Activated naive CD4-positive, alpha-beta T cell treated with anti-CD3 and anti-CD28 coated beads, Interleukin-2, amount 50 U/mL, for 24 hours (primary cell): ENCODE measurements around the gene CGB1.
A peak's percentile ranks its signal among the peaks of the same experiment; 100 is the strongest.
"Not testable (repeated sequence)": the region's sequence is repeated elsewhere in the genome, so short reads cannot be mapped to it uniquely, and the experiment has no call there.

ENCODE experiments used
- H3K27ac Mint-ChIP-seq: one replicate; pipeline ENCODE4 v1.8.0; 2021; ENCODE audit warnings: mild to moderate bottlenecking, mixed read lengths
- H3K27me3 Mint-ChIP-seq: one replicate; pipeline ENCODE4 v1.8.0; 2021; ENCODE audit warnings: mixed read lengths
- H3K36me3 Mint-ChIP-seq: one replicate; pipeline ENCODE4 v1.8.0; 2021; ENCODE audit warnings: mixed read lengths
- H3K4me1 Mint-ChIP-seq: one replicate; pipeline ENCODE4 v1.8.0; 2021; ENCODE audit warnings: mixed read lengths
- H3K4me3 Mint-ChIP-seq: one replicate; pipeline ENCODE4 v1.8.0; 2021; ENCODE audit warnings: mild to moderate bottlenecking, mixed read lengths
- H3K9me3 Mint-ChIP-seq: one replicate; pipeline ENCODE4 v1.8.0; 2021; ENCODE audit warnings: mixed read lengths

Gene CGB1

DNA sequence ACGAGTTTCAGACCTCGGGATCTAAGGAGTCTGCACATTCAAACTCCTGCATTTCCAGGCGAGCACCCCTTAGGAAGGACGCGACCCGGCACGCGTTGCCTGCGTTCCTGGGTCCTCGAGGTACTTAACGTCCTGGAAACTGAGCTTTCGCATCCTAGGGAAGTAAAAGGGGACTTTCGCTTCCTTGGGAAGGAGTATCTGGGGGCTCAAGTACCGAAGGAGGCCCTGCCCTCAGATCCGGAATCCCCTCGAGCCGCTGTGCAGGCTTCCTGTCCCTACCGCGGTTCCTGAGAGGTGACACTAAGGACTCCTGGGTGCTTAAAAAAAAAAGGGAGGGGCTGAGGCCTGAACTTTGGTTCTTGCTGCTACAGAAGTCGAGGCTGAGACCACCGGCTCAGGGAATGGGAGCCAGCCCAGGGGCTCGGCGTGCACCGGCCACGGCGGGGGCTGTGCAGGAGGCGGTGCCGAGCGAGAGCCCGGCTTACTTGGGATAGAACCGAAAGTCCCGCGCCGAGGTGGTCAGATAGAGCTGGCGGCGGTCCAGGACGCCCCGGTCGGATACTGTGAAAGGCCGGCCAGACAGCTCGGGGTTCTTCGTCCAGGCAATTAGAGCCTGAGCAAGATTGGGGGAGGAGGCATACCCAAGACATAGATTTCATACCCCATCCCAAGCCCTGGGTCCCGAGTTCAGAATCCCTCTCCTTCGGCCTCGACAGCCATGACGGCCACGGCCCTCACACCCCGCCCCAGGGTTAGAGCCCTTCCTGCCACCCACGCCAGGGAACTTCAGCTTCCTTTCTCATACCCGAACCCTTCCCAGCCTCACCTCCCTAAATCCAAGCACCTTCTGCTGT is 18.1 kb downstream of the CGB1 start:
- not testable (repeated sequence) for H3K27me3 Mint-ChIP-seq, H3K9me3 Mint-ChIP-seq

DNA sequence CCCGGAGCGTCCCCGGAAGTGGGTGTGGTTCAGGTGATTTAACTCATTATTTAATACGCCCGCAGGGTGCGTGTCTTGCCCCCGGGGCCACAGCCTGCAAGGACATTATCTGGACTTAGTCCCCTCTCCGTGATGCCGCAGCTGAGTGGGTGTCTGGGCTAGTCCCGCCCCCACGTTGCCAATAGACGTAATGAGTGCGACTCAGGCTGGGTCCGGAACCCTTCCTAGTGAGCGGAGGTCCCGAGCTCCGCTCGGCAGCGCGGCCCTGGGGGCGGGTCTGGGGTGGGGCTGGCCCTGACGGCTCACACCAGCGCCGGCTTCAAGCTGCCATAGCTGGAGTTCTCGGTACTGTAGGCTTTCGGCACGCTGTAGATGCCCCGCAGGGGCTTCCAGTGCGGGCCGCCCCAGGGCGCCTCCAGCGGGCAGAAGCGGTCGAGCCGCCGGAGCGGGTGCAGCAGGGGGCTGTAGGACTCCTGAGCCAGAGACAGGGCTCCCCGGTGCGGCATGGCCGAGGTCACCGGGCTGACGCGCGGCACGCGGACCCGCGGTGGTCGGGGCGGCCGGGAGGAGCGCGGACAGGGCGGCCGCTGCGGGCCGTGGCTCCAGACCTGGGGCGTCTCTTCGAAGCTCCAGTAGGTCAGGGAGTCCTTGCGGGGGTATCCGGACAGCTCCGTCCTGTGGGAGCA is 18.9 kb downstream of the CGB1 start:
- Mint-ChIP-seq H3K9me3 (no peaks in the 10 kb centered on the region), H3K27ac (no peak overlapping the region), H3K36me3 (peaks cover 4% of the 10 kb centered on the region), H3K4me1 (peaks cover 12% of the 10 kb centered on the region), H3K4me3 (peak overlapping the region; percentile 85), H3K27me3 (no peaks in the 10 kb centered on the region)

More for the DNA sequence above, 18.1 kb downstream of the CGB1 start:
- not testable (repeated sequence) for H3K36me3 Mint-ChIP-seq
- Mint-ChIP-seq H3K4me3 (peak overlapping the region; percentile 85), H3K27ac (peak overlapping the region; percentile 71), H3K4me1 (peaks cover 12% of the 10 kb centered on the region)

DNA sequence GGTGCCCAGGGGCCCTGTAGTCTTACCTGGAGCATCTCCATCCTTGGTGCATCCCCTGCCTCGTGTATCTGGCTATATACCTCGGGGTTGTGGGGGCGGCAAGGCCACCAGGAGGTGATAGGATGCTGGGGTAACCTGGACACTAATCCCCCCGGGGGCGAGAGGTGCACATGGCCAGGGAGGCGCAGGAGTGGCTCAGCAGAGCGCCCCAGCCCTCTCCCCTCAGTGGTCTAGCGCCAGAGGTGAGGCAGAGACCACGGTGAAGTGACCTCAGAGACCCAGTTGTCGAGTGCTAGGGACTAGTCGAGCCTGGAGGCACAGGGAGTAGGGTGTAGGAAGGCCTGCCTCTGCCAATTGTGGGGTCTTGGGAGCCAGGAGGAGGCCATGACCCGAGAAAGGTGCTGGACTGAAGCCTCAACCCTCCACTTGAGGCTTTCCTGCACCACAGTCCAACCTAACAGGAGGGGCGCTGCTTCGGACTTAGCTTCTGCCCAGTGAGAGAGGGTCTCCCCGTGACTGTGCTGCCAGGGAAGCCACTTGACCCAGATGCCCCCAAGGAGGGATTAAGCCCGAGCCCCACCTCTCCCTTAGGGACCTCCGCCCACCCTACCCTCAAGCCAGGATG is 19.5 kb downstream of the CGB1 start, which contains the start of gene LHB:
Gene LHB, minus strand, starts transcription at position 51 of the 625 bp plus-strand sequence. Its CDS starts 10 bp downstream, at position 41.
- Mint-ChIP-seq H3K4me3 (peak within 1 kb of the TSS; percentile 51), H3K9me3 (no peaks in the 10 kb centered on the region), H3K4me1 (peaks cover 12% of the 10 kb centered on the region), H3K27me3 (no peaks in the 10 kb centered on the region), H3K36me3 (peaks cover 4% of the 10 kb centered on the region), H3K27ac (no peak within 1 kb of the TSS)

DNA sequence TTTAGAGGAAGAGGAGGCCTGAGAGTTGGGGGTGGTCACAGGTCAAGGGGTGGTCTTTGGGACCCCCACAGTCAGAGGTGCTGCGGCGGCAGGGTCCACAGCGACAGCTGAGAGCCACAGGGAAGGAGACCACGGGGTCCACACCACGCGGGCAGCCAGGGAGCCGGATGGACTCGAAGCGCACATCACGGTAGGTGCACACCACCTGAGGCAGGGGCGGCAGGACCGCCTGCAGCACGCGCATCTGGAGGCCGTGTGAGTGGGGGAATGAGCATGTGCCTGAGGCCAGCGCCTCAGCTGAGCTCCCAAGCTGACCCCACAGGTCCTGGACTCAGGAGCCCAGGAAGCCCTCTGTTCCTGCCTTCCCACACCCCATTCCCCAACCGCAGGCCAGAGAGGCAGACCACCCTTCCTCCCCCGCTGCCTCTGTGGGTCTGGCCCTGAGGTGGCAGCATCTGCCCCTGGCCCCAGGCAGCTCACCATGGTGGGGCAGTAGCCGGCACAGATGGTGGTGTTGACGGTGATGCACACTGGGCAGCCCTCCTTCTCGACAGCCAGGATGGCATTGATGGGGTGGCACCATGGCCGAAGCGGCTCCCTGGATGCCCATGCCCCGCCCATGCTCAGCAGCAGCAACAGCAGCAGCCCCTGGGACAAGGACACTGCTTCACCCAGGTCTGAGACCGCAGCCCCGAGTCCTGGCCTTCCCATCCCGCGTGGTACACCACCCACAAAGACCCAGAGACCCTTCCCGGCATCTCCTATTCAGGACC is 20.4 kb downstream of the CGB1 start:
- Mint-ChIP-seq H3K27ac (no peak overlapping the region), H3K27me3 (no peaks in the 10 kb centered on the region), H3K4me3 (no peak overlapping the region), H3K4me1 (peaks cover 11% of the 10 kb centered on the region), H3K9me3 (no peaks in the 10 kb centered on the region), H3K36me3 (peaks cover 4% of the 10 kb centered on the region)

DNA sequence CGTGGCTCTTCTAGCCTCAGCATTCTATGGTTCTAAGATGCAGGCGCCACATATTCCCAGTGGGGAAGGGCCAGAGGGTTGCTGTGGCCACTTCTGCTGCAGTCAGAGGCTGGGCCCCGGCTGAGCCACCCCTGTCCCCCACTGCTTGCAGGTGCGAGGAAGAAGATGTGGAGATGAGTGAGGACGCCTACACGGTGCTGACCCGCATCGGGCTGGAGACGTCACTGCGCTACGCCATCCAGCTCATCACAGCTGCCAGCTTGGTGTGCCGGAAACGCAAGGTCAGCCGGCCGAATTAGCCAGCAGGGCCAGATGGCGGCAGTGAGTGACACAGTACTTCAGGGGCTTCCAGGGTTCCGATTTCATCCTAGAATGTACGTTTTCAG is 21.8 kb downstream of the CGB1 start:
- no peak overlapping the region for H3K4me3 Mint-ChIP-seq
- H3K36me3 Mint-ChIP-seq: peaks cover 6% of the 10 kb centered on the region
- no peaks in the 10 kb centered on the region for H3K9me3 Mint-ChIP-seq
- no peaks in the 10 kb centered on the region for H3K27me3 Mint-ChIP-seq
- H3K27ac Mint-ChIP-seq: no peak overlapping the region
- peaks cover 6% of the 10 kb centered on the region for H3K4me1 Mint-ChIP-seq

DNA sequence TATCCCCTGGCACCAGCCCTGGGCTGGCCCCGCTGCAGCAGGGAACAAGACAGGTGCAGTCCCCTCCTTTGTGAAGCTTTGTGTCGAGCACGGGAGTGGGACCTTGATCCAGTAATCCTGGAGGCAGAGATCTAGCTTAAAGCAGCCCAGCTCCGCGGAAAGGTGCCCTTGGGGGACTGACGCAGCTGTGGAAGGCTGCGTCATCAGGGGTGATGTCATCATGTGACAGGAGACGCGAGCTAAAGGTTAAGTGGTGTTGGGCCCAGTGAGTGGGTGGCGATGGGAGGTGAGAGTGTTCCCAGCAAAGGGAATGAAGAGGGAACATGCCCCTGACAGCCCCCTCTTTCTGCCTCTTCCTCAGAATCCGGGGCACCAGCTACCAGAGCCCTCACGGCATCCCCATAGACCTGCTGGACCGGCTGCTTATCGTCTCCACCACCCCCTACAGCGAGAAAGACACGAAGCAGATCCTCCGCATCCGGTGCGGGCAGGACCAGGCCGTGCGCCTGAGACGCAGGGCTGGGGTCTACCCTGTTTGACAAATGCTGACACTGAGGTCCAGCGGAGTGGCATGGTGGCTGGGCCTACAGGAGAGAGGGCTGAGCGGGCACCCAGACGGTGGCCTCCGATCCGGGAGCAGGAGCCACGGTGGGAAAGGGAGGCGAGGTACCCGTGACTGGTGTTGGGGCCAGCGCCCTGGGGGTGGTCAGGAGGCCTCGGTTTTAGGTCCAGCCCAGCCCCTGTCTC is 22.4 kb downstream of the CGB1 start:
- H3K4me1 Mint-ChIP-seq: peaks cover 5% of the 10 kb centered on the region
- no peak overlapping the region for H3K27ac Mint-ChIP-seq
- peaks cover 6% of the 10 kb centered on the region for H3K36me3 Mint-ChIP-seq
- no peaks in the 10 kb centered on the region for H3K9me3 Mint-ChIP-seq
- H3K27me3 Mint-ChIP-seq: no peaks in the 10 kb centered on the region
- H3K4me3 Mint-ChIP-seq: no peak overlapping the region

DNA sequence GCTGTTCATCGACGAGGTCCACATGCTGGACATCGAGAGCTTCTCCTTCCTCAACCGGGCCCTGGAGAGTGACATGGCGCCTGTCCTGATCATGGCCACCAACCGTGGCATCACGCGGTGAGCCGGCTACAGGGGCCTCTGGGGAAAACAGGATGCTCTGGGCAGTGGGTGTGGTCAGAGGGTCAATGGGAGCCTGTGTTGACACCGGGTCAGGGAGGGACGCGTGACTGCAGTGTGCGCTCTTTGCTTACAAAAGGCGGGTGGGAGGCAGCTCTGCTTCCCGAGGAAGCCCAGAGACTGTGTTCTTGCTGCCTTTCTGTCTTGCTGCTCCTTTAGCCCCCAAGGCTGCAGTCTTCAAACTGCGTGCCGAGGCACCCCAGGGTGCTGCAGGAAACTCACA is 25.5 kb downstream of the CGB1 start:
- no peaks in the 10 kb centered on the region for H3K27me3 Mint-ChIP-seq
- no peak overlapping the region for H3K27ac Mint-ChIP-seq
- H3K36me3 Mint-ChIP-seq: peaks cover 6% of the 10 kb centered on the region
- H3K4me3 Mint-ChIP-seq: no peak overlapping the region
- H3K4me1 Mint-ChIP-seq: no peaks in the 10 kb centered on the region
- no peaks in the 10 kb centered on the region for H3K9me3 Mint-ChIP-seq

DNA sequence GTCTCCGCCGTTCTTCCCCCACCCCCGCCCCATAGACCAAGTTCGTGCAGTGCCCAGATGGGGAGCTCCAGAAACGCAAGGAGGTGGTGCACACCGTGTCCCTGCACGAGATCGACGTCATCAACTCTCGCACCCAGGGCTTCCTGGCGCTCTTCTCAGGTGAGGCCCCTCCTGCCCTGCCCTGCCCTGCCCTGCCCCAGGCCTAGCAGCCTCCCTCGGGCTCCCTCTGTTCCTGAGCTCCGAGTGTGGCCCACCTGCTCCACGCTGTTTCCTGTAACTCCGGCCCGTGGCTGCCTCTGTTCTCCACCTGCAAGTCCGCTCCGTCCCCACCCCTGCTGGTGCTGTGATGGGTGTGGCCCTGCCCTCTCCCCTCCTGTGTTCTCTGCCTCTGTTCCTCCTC is 26.2 kb downstream of the CGB1 start:
- no peaks in the 10 kb centered on the region for H3K27me3 Mint-ChIP-seq
- peaks cover 4% of the 10 kb centered on the region for H3K36me3 Mint-ChIP-seq
- H3K9me3 Mint-ChIP-seq: no peaks in the 10 kb centered on the region
- no peaks in the 10 kb centered on the region for H3K4me1 Mint-ChIP-seq
- H3K4me3 Mint-ChIP-seq: no peak overlapping the region
- H3K27ac Mint-ChIP-seq: no peak overlapping the region

DNA sequence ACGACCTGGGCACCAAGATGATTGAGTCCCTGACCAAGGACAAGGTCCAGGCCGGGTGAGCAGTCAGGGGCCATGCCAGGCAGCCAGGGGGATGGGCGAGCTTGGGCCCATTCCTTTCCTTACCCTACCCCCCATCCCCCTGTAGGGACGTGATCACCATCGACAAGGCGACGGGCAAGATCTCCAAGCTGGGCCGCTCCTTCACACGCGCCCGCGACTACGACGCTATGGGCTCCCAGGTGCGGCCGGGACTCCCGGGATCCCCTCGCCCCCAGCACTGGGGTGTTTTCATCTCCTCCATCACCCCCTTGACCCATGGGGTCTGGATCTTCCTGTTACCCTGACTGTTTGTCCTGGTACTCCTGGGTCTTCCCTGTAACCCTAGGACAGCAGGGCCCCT is 26.9 kb downstream of the CGB1 start:
- Mint-ChIP-seq H3K9me3 (no peaks in the 10 kb centered on the region), H3K27ac (no peak overlapping the region), H3K27me3 (no peaks in the 10 kb centered on the region), H3K36me3 (peaks cover 4% of the 10 kb centered on the region), H3K4me3 (no peak overlapping the region), H3K4me1 (no peaks in the 10 kb centered on the region)

DNA sequence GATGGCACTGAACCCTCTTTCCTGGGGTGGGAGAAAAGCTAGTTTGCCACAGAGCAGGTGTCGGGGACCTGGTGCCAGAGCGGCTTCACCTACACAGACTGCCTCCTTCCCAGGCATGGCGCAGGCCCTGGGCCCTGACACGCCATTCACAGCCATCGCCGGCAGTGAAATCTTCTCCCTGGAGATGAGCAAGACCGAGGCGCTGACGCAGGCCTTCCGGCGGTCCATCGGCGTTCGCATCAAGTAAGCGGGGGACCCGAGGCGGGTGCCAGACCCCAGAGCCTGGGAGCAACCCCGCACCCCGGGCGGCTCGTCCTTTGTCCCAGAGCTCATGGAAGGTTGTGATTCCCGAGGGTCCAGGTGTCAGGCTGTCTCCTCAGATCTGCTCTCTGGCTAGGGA is 29.8 kb downstream of the CGB1 start:
- H3K27ac Mint-ChIP-seq: no peak overlapping the region
- peaks cover 2% of the 10 kb centered on the region for H3K36me3 Mint-ChIP-seq
- no peaks in the 10 kb centered on the region for H3K4me1 Mint-ChIP-seq
- H3K9me3 Mint-ChIP-seq: no peaks in the 10 kb centered on the region
- no peaks in the 10 kb centered on the region for H3K27me3 Mint-ChIP-seq
- no peak overlapping the region for H3K4me3 Mint-ChIP-seq

DNA sequence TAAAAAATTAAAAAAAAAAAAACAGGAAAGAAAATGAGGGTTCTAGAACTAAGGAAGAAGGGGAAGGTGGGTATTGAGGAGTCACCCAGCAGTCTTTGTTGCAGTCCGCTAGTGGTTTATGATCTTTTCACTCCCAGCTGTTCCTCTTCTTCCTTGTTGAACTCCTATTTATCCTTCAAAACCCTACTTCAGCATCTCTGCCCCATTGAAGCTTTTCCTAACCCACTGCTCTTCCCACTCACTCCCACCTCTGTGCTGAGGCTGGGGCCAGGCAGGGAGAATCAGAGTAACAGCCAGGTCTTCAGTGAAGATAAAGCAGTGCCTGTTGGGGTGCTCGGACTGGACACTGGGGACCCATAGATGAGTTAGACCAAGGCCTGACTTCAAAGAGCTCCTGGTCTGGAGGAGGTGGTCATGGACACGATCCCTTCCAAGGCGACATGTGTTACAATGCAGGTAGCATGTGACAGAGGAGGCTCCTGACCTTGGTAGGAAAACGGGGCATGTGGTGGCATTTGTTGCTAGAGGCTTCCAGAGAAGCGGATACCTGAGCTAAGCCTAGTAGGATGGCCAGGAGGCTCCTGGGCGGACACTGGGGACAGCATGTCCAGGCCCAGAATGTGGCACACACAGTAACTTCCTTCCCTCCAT is 31.6 kb downstream of the CGB1 start:
- Mint-ChIP-seq H3K27ac (no peak overlapping the region), H3K4me3 (no peak overlapping the region), H3K9me3 (no peaks in the 10 kb centered on the region), H3K27me3 (no peaks in the 10 kb centered on the region), H3K36me3 (no peaks in the 10 kb centered on the region), H3K4me1 (no peaks in the 10 kb centered on the region)

DNA sequence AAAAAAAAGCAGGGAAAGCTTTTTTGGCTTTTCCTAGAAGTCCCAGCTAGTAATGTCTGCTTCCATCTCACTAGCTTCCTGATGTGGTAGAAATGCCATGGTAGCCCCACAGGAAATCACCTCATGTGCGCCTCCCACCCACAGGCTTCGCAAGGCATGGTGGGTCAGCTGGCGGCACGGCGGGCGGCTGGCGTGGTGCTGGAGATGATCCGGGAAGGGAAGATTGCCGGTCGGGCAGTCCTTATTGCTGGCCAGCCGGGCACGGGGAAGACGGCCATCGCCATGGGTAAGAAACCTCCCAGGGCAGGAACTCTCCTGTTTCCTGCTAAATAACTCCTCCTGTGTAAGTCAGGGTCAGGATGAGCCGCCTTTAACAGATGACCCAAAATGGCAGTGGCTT is 32.6 kb downstream of the CGB1 start:
- Mint-ChIP-seq H3K27me3 (no peaks in the 10 kb centered on the region), H3K27ac (no peak overlapping the region), H3K4me3 (no peak overlapping the region), H3K9me3 (no peaks in the 10 kb centered on the region), H3K36me3 (peaks cover 2% of the 10 kb centered on the region), H3K4me1 (peaks cover 7% of the 10 kb centered on the region)

DNA sequence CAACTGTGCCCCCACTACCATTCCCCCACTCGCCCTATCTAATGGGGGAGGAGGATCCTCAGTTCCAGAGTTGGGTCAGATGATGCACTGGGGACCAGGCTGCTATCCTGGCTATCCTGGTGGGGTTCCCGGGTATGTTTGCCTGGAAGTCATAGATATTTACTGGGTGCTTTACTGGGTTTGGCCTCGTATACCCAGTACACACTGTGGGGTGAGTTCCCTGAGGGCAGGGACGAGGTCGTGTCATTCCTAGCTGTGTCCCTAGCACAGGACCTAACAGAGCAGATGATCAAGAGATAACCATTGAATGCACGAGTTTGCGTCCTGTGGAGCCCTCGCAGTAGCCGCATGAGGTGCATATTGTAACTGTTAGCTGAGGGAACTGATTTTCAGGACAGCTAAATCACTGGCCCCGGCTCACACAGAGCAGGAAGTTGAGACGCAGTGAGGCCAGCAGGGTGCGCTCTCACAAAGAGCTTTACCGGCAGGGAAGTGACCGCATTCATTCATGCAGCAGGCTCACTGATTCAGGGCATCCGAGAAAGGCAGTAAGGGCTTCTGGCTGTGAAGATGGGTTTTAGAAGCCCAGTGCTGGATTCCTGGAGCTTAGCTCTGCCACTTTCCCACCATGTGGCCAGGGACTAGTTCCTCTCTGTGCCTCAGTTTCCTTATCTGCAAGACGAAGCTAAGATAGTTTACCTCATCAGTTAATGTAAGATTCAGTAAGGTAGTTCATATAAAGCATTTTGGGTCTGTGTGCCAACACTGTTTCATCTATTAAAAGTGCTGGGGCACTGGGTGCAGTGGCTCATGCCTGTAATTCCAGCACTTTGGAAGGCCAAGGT is 37.0 kb downstream of the CGB1 start:
- no peak overlapping the region for H3K4me3 Mint-ChIP-seq
- H3K36me3 Mint-ChIP-seq: peaks cover 6% of the 10 kb centered on the region
- no peaks in the 10 kb centered on the region for H3K9me3 Mint-ChIP-seq
- peaks cover 24% of the 10 kb centered on the region for H3K4me1 Mint-ChIP-seq
- H3K27me3 Mint-ChIP-seq: no peaks in the 10 kb centered on the region
- no peak overlapping the region for H3K27ac Mint-ChIP-seq

DNA sequence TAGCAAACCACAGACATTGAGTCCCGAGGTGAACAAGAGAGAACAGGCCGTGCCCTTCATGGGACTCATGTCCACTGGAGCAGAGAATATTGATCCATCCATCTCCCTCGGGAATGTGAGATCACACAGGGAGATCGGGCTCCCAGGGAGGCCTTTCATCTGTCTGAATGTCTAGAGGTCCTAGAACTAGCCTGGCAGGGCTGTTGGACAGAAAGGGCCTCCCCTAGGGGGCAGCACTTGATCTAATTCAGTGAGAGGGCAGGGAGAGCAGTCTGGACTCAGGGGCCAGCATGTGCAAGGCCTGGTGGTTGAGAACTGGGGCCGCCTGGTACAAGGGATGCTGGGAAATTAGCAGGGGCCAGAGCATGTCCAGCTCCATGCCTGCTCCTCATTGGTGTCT is 38.7 kb downstream of the CGB1 start:
- H3K27ac Mint-ChIP-seq: no peak overlapping the region
- H3K27me3 Mint-ChIP-seq: no peaks in the 10 kb centered on the region
- H3K36me3 Mint-ChIP-seq: peaks cover 9% of the 10 kb centered on the region
- no peak overlapping the region for H3K4me3 Mint-ChIP-seq
- H3K9me3 Mint-ChIP-seq: no peaks in the 10 kb centered on the region
- peaks cover 34% of the 10 kb centered on the region for H3K4me1 Mint-ChIP-seq
